Stimulated activated CD4-positive, alpha-beta T cell treated with anti-CD3 and anti-CD28 coated beads, Interleukin-2, amount 100 ng/mL, for 48 hours (primary cell): ENCODE measurements around the gene MARCHF6.
"Not testable (repeated sequence)": the region's sequence is repeated elsewhere in the genome, so short reads cannot be mapped to it uniquely, and the experiment has no call there.

Experiments used
- DNase-seq, 2 donors: peaks; one replicate each; pipeline ENCODE4 v3.0.0-alpha.2; 2020

The MARCHF6 gene

DNA sequence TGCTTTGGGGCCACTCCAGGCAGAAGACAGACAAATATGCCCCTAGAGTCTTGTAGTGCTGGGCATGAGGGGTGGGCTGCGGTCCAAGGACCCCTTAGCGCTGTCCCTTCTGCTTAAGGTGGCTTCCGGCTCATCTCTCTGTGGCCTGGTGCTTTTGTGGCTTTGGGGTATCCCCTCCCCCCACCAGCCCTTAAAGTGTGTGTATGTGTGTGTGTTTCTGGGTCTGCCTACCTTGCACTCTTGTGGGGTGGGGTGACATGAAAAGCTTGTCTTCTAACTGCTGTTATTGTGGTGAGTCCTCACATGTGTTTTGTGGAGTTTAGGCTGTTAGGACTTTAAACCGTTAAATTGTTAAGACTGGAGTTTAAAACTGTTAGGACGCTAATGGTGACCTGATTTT is 23.6 kb downstream of the MARCHF6 start:
- no peak for DNase-seq

DNA sequence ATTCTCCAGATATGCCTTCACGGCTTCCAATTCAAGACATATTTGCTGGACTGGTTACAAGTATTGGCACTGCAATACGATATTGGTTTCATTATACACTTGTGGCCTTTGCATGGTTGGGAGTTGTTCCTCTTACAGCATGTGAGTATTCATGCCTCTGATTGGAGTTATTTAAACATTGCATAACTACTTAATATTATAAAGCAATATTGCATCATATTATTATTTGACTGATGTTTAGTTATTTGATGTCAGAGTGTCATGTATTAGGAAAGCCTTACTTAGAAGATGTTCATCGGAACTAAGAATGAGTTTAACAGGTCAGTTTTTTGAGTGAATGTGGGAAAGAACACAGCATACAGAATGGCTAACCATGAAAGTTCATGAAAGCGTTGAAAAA is 28.3 kb downstream of the MARCHF6 start:
- DNase-seq: no peak

DNA sequence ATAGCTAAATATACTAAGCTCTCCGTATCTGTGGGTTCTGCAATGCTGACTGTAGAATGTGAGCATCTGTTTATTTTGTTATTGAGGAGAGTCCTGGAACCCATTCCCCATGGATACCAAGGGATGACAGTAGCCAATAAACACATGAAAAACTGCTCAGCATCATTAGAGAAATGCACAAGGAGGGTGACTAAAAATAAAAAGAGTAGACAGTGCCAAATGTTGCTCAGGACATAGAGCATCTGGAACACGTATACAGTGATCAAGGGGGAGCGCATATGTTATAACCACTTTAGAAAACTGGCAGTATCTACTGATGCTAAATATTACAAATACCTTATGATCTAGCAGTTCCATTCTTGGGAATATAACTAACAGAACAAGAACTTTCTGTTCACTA is 31.0 kb downstream of the MARCHF6 start:
- no peak for DNase-seq

DNA sequence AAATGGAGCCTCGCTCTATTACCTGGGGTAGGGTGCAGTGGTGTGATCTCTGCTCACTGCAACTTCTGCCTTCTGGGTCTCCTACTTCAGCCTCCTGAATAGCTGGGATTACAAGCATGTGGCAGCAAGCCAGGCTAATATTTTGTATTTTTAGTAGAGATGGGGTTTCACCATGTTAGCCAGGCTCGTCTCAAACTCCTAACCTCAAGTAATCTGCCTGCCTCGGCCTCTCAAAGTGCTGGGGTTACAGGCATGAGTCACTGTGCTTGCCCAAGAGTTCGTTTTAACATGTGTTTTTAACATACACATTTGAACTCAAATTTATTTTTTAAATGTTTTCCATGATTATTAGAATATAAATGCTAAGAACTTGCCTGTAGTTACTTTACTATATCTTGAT is 34.2 kb downstream of the MARCHF6 start:
- DNase-seq: no peak

GRCh38 chr5:10391130-10391529 is 37.6 kb downstream of the MARCHF6 start:
- no peak for DNase-seq

DNA sequence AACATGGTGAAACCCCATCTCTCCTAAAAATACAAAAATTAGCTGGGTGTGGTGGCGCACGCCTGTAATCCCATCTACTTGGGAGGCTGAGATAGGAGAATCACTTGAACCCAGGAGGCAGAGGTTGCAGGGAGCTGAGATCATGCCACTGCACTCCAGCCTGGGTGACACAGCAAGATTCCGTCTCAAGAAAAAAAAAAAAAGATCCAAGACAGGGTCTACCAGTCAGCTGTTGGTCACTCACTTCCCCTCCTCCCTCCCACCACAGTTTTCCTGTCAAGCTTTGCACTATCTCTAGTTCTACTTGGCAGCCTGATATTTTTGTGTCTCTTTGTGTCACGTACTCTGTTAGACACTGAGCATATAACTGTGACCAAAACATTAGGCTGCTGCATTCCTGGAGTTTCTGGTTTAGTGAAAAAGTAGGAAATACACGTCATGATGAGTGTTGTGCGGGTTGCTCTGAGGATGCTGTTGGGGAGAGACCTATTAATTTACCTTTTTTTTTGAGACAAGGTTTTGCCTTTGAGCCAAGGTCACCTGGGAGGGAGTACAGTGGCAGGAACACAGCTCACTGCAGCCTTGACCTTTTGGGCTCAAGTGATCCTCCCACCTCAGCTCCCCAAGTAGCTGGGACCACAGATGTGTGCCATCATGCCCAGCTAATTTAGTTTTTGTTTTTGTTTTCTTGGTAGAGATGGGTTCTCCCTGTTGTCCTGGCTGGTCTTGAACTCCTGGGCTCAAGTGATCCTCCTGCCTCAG is 39.3 kb downstream of the MARCHF6 start:
- DNase-seq: not testable (repeated sequence)

- no peak for DNase-seq
Measured at GRCh38 chr5:10393491-10393890, 40.0 kb downstream of the MARCHF6 start.

DNA sequence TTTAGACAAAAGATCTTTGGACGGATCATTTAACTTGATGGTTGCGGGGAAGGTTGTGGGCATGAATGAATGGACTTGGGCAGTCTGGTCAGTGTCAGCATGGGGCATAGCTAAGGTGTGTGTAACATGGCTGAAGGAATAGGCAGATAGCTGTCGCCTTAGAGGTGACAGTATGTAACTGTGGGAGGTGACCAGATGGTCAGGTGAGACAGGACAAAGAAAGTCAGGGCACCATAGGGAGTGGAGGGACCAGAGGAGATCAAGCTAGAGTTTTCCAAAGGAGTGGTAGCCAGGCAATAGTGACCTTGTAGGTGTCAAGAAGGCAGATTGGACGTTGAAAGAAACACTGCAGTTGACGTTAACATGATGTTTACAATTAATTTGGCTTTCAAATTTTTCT is 43.1 kb downstream of the MARCHF6 start:
- no peak for DNase-seq

GRCh38 chr5:10399839-10400238 is 46.3 kb downstream of the MARCHF6 start:
- no peak for DNase-seq

- DNase-seq: no peak
Measured at GRCh38 chr5:10400411-10400810, 46.9 kb downstream of the MARCHF6 start.

- no peak for DNase-seq
Measured at GRCh38 chr5:10400831-10401230, 47.3 kb downstream of the MARCHF6 start.

- DNase-seq: no peak
Measured at GRCh38 chr5:10401498-10401897, 48.0 kb downstream of the MARCHF6 start.
